Cardiac ventricle fibroblast (primary cell): ENCODE data around the gene KIF16B. TPM values are rescaled to one million over a fixed set of nuclear protein-coding genes. Genes with fewer than 3 reads are reported as not detected.

Source experiments
- total RNA-seq: library from RNA; depleted of rRNA; stranded (reverse); fragments of >200 nt; gene quantifications from 2 replicates; pipeline ENCODE4 v1.2.3, GENCODE V29; 2015

Gene KIF16B, protein sequence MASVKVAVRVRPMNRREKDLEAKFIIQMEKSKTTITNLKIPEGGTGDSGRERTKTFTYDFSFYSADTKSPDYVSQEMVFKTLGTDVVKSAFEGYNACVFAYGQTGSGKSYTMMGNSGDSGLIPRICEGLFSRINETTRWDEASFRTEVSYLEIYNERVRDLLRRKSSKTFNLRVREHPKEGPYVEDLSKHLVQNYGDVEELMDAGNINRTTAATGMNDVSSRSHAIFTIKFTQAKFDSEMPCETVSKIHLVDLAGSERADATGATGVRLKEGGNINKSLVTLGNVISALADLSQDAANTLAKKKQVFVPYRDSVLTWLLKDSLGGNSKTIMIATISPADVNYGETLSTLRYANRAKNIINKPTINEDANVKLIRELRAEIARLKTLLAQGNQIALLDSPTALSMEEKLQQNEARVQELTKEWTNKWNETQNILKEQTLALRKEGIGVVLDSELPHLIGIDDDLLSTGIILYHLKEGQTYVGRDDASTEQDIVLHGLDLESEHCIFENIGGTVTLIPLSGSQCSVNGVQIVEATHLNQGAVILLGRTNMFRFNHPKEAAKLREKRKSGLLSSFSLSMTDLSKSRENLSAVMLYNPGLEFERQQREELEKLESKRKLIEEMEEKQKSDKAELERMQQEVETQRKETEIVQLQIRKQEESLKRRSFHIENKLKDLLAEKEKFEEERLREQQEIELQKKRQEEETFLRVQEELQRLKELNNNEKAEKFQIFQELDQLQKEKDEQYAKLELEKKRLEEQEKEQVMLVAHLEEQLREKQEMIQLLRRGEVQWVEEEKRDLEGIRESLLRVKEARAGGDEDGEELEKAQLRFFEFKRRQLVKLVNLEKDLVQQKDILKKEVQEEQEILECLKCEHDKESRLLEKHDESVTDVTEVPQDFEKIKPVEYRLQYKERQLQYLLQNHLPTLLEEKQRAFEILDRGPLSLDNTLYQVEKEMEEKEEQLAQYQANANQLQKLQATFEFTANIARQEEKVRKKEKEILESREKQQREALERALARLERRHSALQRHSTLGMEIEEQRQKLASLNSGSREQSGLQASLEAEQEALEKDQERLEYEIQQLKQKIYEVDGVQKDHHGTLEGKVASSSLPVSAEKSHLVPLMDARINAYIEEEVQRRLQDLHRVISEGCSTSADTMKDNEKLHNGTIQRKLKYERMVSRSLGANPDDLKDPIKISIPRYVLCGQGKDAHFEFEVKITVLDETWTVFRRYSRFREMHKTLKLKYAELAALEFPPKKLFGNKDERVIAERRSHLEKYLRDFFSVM (N-terminal part only)
- total RNA-seq, result 5.6 and 7.1 TPM in 2 replicates

DNA sequence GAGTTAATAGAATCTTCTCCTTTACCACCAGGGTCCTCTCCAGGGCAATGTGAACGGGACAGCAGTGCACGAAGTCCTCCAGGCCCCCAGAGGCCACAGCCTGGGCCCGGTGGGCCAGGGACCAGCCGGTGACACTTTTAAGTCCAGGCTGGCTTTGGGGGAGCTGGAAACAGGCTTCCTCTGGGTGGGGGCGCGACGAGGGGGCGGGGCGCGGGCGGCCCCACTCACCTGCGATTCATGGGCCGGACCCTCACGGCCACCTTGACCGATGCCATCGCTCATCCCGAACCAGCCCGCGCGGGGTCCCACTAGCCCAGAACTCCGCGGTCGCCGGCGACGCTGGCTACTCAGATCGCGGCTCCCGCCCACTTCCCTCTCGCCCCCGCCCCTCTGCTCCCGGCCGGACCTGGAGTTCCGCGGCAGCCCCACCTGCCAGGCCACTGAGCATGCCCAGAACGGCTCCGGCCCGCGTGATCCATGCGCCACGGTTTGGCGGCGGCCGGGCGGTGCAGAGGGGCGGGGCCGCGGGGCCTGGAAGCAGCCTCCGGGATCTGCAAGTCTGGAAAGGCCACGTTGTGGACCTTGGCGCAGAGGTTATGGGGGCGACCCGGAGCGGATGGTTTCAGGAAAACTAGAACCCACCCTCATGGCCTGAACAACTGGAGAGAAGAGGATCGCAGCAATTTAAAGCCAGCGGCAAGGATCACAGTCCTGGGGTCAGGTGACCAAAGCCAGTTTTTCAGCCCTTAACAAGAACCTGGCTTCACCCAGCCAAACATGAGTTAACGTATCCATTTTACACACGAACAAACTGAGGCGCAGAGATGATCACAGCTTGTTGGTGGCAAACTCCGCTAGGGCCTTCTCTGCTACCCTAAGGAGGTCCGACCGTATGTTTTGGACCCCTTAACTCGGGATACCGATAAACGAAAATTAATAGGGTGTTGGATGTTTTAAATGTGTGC lies at the start of gene KIF16B:
TSS of gene KIF16B (minus strand) at position 448 of the 965 bp plus-strand sequence. CDS start at position 275, 173 bp downstream.

Other genes with a start within 250 kb of the KIF16B start
- 36.4 and 37.8 TPM in 2 replicates for gene SNRPB2, start 156.6 kb upstream of the KIF16B start, total RNA-seq
- gene OTOR, start 174.9 kb upstream of the KIF16B start, total RNA-seq, result not detected in 2 replicates